ENCODE results near the gene TMPRSS3.

DNA sequence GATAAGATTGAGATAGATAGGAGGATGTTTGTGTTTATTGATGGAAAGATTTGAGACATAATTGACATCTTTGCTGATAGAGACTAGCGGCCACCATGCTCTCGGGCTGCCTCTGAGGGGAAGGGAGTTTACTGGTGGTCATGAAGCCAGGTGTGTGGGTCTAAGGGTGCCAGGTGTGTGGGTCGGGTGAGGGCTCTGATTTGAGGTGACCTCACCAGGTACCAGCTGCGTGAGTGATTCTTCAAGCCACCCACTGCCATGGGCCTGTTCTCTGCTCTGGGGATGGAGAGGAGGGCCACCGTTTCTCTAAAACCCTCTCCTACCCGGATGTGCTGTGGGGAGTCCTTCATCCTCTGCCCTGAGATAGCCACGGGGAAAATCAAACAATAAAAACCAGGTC is 11.0 kb upstream of the TMPRSS3 start:
- TF ChIP-seq, protein P1, sequence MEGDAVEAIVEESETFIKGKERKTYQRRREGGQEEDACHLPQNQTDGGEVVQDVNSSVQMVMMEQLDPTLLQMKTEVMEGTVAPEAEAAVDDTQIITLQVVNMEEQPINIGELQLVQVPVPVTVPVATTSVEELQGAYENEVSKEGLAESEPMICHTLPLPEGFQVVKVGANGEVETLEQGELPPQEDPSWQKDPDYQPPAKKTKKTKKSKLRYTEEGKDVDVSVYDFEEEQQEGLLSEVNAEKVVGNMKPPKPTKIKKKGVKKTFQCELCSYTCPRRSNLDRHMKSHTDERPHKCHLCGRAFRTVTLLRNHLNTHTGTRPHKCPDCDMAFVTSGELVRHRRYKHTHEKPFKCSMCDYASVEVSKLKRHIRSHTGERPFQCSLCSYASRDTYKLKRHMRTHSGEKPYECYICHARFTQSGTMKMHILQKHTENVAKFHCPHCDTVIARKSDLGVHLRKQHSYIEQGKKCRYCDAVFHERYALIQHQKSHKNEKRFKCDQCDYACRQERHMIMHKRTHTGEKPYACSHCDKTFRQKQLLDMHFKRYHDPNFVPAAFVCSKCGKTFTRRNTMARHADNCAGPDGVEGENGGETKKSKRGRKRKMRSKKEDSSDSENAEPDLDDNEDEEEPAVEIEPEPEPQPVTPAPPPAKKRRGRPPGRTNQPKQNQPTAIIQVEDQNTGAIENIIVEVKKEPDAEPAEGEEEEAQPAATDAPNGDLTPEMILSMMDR (IDR thresholded peaks at IDR 0.05): no peak
- TF ChIP-seq EZH2 (IDR thresholded peaks at IDR 0.05; ENCODE audit: borderline replicate concordance, insufficient read depth, low read depth, low read length, poor library complexity, severe bottlenecking): no peak

Measured in B cell (primary cell).